Measurements from ENCODE around the gene IL10. TPM values are rescaled to one million over a fixed set of nuclear protein-coding genes. Genes with fewer than 3 reads are reported as not detected.

Gene IL10
- polyA plus RNA-seq, 3 donors = 4.1 to 68.1 (median 7.8) TPM

- no peaks in the 10 kb centered on the region for H3K4me1 Mint-ChIP-seq
Measured at GRCh38 chr1:206808615-206809014, 36.3 kb upstream of the IL10 start.

GRCh38 chr1:206805357-206805756, 33.1 kb upstream of the IL10 start:
- no peak overlapping the region for H3K4me3 Mint-ChIP-seq
- H3K27me3 Mint-ChIP-seq (ENCODE audit: low read depth in 3 of 3) = peaks cover 6 to 11% (median 8%) of the 10 kb centered on the region in 3 donors
- peaks cover 12% of the 10 kb centered on the region for H3K4me1 Mint-ChIP-seq
- no peak for DNase-seq
- Histone ChIP-seq H3K27ac (ENCODE audit: low read depth in 1 of 2, low read length in 2 of 2) (no peak overlapping the region), H3K27me3 (ENCODE audit: control insufficient read depth in 2 of 2, insufficient read depth in 2 of 2, low read length in 2 of 2) (no peaks in the 10 kb centered on the region), H2AFZ (ENCODE audit: insufficient read depth, low read depth, low read length, poor library complexity, severe bottlenecking) (no peak overlapping the region), H3K79me2 (ENCODE audit: insufficient read depth, low read length) (no peaks in the 10 kb centered on the region), H3K4me1 (ENCODE audit: control insufficient read depth in 1 of 2, insufficient read depth in 2 of 2, low read length in 2 of 2) (peaks cover 3 to 12% of the 10 kb centered on the region in 2 donors), H3K4me3 (replicated peaks in 1 of 3; ENCODE audit: low read depth in 2 of 3, low read length in 3 of 3) (no peak overlapping the region), H3K9me3 (replicated peaks in 1 of 2; ENCODE audit: control insufficient read depth in 1 of 2, insufficient read depth in 1 of 2, low read length in 2 of 2) (no peaks in the 10 kb centered on the region), H3K9ac (ENCODE audit: insufficient read depth, low read length, poor library complexity, severe bottlenecking) (no peak overlapping the region), H3K36me3 (replicated peaks in 1 of 2; ENCODE audit: control insufficient read depth in 1 of 2, insufficient read depth in 2 of 2, low read length in 2 of 2) (no peaks in the 10 kb centered on the region), H3K4me2 (replicated peaks; ENCODE audit: extremely low read depth, low read length, poor library complexity, severe bottlenecking) (no peak overlapping the region), H4K20me1 (ENCODE audit: insufficient read depth, low read length) (no peaks in the 10 kb centered on the region)
- intact Hi-C loops (cut with micrococcal nuclease) = loop anchor here (5.0 to 10.0 kb wide), 2 partner anchors 68 to 151 kb away; no protein-coding TSS in a partner anchor
- no CpG with 5 or more reads among the region's 1 CpG for WGBS (ENCODE audit: insufficient coverage)
- peaks cover 0 to 8% of the 10 kb centered on the region in 2 donors for H3K36me3 Mint-ChIP-seq
- TF ChIP-seq CTCF (IDR thresholded peaks at IDR 0.05) = no peak
- no peak overlapping the region for H3K27ac Mint-ChIP-seq
- peaks cover 0 to 2% (median 0%) of the 10 kb centered on the region in 7 donors for H3K9me3 Mint-ChIP-seq

More at GRCh38 chr1:206808615-206809014, 36.3 kb upstream of the IL10 start:
- Mint-ChIP-seq H3K4me3 (no peak overlapping the region), H3K9me3 (peaks cover 8 to 19% (median 14%) of the 10 kb centered on the region in 7 donors), H3K27ac (peak overlapping the region in 1 of 7 donors; percentile 60), H3K36me3 (peaks cover 0 to 2% of the 10 kb centered on the region in 2 donors), H3K27me3 (ENCODE audit: low read depth in 3 of 3) (peaks cover 3 to 7% (median 4%) of the 10 kb centered on the region in 3 donors)
- H3K4me3 ChIP-seq (replicated peaks in 1 of 3; ENCODE audit: low read depth in 2 of 3, low read length in 3 of 3) = no peak overlapping the region
- no peaks in the 10 kb centered on the region for H3K79me2 ChIP-seq (ENCODE audit: insufficient read depth, low read length)
- peak; percentile 39 to 62 (median 58) for DNase-seq
- peaks cover 8 to 12% of the 10 kb centered on the region in 2 donors for H3K9me3 ChIP-seq (replicated peaks in 1 of 2; ENCODE audit: control insufficient read depth in 1 of 2, insufficient read depth in 1 of 2, low read length in 2 of 2)
- H3K4me1 ChIP-seq (ENCODE audit: control insufficient read depth in 1 of 2, insufficient read depth in 2 of 2, low read length in 2 of 2) = no peaks in the 10 kb centered on the region
- peak; percentile 64 for TF ChIP-seq CTCF (IDR thresholded peaks at IDR 0.05)
- H3K27ac ChIP-seq (ENCODE audit: low read depth in 1 of 2, low read length in 2 of 2) = no peak overlapping the region
- no peaks in the 10 kb centered on the region for H3K36me3 ChIP-seq (replicated peaks in 1 of 2; ENCODE audit: control insufficient read depth in 1 of 2, insufficient read depth in 2 of 2, low read length in 2 of 2)
- H3K9ac ChIP-seq (ENCODE audit: insufficient read depth, low read length, poor library complexity, severe bottlenecking) = no peak overlapping the region
- WGBS (ENCODE audit: insufficient coverage) = 79% methylated on average over 2 of the region's 2 CpGs
- intact Hi-C loops (cut with micrococcal nuclease) = loop anchor here (2.0 to 10.0 kb wide), 3 partner anchors 71 to 154 kb away; no protein-coding TSS in a partner anchor
- no peaks in the 10 kb centered on the region for H3K27me3 ChIP-seq (ENCODE audit: control insufficient read depth in 2 of 2, insufficient read depth in 2 of 2, low read length in 2 of 2)
- H4K20me1 ChIP-seq (ENCODE audit: insufficient read depth, low read length) = no peaks in the 10 kb centered on the region
- no peak overlapping the region for H3K4me2 ChIP-seq (replicated peaks; ENCODE audit: extremely low read depth, low read length, poor library complexity, severe bottlenecking)
- no peak overlapping the region for H2AFZ ChIP-seq (ENCODE audit: insufficient read depth, low read depth, low read length, poor library complexity, severe bottlenecking)
